Measurements from ENCODE around the gene CDYL.

The CDYL gene

DNA sequence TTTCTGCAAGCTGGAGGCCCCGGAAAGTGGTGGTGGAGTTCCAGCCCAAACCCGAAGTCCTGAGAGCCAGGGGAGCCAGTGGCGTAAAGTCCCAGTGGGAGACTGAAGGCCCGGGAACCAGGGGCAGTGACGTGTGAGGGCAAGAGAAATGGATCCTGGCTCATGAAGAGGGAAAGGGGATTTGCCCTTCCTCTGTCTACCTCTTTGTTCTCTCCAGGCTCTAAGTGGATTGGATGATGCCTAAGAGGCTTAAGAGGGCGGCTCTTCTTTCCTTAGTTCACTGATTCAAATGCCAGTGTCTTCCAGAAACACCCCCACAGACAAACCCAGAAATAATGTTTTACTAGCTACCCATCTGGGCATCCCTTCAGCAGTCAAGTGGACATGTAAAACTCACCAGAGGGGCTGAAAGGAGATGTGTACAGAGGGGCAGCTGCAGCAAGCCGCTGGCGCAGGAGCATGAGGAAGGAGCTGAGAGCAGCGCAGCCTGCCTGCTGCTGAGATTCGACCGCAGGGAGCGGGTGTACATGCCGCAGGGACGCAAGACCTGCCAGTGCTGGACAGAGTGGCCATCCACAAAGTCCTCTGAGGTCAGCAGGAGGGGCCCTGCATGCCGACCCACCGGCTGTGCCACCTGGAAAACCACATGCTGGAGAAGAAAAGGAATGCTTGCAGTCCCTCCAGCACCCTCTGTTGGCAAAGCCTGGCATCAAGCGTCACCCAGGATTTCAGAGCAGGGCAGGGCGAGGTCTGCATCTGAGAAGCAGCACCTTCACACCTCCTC is 29.5 kb downstream of the CDYL start:
- TF ChIP-seq, protein P1, sequence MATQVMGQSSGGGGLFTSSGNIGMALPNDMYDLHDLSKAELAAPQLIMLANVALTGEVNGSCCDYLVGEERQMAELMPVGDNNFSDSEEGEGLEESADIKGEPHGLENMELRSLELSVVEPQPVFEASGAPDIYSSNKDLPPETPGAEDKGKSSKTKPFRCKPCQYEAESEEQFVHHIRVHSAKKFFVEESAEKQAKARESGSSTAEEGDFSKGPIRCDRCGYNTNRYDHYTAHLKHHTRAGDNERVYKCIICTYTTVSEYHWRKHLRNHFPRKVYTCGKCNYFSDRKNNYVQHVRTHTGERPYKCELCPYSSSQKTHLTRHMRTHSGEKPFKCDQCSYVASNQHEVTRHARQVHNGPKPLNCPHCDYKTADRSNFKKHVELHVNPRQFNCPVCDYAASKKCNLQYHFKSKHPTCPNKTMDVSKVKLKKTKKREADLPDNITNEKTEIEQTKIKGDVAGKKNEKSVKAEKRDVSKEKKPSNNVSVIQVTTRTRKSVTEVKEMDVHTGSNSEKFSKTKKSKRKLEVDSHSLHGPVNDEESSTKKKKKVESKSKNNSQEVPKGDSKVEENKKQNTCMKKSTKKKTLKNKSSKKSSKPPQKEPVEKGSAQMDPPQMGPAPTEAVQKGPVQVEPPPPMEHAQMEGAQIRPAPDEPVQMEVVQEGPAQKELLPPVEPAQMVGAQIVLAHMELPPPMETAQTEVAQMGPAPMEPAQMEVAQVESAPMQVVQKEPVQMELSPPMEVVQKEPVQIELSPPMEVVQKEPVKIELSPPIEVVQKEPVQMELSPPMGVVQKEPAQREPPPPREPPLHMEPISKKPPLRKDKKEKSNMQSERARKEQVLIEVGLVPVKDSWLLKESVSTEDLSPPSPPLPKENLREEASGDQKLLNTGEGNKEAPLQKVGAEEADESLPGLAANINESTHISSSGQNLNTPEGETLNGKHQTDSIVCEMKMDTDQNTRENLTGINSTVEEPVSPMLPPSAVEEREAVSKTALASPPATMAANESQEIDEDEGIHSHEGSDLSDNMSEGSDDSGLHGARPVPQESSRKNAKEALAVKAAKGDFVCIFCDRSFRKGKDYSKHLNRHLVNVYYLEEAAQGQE (IDR thresholded peaks at IDR 0.05; ENCODE audit: low read depth): no peak
- TF ChIP-seq, protein P2, sequence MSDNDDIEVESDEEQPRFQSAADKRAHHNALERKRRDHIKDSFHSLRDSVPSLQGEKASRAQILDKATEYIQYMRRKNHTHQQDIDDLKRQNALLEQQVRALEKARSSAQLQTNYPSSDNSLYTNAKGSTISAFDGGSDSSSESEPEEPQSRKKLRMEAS (IDR thresholded peaks at IDR 0.05): peak; percentile 55; the same call in 1 of the 2 replicates
- TF ChIP-seq ZBTB7A (IDR thresholded peaks at IDR 0.05; ENCODE audit: low read depth) (no peak), FOXM1 (IDR thresholded peaks at IDR 0.05; ENCODE audit: borderline replicate concordance, low read depth) (no peak), CEBPB (IDR thresholded peaks at IDR 0.05) (no peak), YY1 (IDR thresholded peaks at IDR 0.05; ENCODE audit: low read depth) (no peak), TEAD4 (IDR thresholded peaks at IDR 0.05) (peak; percentile 48; the same call in 1 of the 2 replicates), NFIC (IDR thresholded peaks at IDR 0.05) (no peak), RAD21 (IDR thresholded peaks at IDR 0.05; ENCODE audit: low read depth) (peak; percentile 72)

DNA sequence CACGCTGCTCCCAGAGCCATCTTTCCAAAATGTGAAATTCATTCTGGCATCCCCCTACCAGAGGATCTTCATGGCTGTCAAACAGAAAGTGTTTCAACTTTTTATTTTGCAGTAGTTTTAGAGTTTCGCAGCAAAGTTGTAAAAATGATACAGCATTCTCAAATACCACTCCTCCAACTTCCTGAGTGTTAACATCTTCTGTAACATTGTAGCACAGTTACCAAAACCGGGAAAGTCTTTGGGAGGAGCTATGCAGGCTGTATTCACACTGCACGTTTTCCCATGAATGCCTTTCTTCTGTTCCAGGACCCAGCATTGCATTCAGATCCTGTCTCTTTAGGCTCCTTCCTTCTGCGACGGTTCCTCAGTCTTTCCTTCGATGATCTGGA is 30.1 kb downstream of the CDYL start:
- TF ChIP-seq, protein P2 (IDR thresholded peaks at IDR 0.05): no peak
- TF ChIP-seq, protein P3, sequence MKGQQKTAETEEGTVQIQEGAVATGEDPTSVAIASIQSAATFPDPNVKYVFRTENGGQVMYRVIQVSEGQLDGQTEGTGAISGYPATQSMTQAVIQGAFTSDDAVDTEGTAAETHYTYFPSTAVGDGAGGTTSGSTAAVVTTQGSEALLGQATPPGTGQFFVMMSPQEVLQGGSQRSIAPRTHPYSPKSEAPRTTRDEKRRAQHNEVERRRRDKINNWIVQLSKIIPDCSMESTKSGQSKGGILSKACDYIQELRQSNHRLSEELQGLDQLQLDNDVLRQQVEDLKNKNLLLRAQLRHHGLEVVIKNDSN (IDR thresholded peaks at IDR 0.05): no peak
- TF ChIP-seq, protein P1 (IDR thresholded peaks at IDR 0.05; ENCODE audit: low read depth): no peak
- TF ChIP-seq ZBTB7A (IDR thresholded peaks at IDR 0.05; ENCODE audit: low read depth) (no peak), YY1 (IDR thresholded peaks at IDR 0.05; ENCODE audit: low read depth) (no peak)

DNA sequence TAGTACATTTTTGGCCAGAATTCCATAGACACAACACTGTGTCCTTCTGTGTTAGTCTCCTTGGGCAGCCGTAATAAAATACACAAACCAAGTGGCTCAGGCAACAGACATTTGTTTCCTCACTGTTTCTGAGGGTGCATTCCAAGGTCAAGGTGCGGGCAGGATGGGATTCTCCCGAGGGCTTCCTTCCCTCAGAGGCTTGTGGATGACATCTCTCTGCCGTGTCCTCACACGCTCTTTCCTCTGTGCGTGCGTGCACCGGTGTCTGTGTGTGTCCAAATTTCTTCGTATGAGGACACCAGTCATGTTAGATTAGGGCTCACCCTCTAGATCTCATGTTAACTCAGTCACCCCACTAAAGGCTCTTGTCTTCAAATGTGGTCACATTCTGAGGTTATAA is 30.6 kb downstream of the CDYL start:
- TF ChIP-seq CEBPB (IDR thresholded peaks at IDR 0.05) (no peak), ZBTB7A (IDR thresholded peaks at IDR 0.05; ENCODE audit: low read depth) (no peak), NFIC (IDR thresholded peaks at IDR 0.05) (no peak), YY1 (IDR thresholded peaks at IDR 0.05; ENCODE audit: low read depth) (no peak), TEAD4 (IDR thresholded peaks at IDR 0.05) (no peak), TCF12 (IDR thresholded peaks at IDR 0.05; ENCODE audit: low read depth) (no peak), FOXM1 (IDR thresholded peaks at IDR 0.05; ENCODE audit: borderline replicate concordance, low read depth) (no peak), EGR1 (IDR thresholded peaks at IDR 0.05) (no peak), CREB1 (IDR thresholded peaks at IDR 0.05; ENCODE audit: low read depth) (no peak), RAD21 (IDR thresholded peaks at IDR 0.05; ENCODE audit: low read depth) (no peak), EP300 (IDR thresholded peaks at IDR 0.05; ENCODE audit: borderline replicate concordance) (no peak)
- TF ChIP-seq, protein P2 (IDR thresholded peaks at IDR 0.05): no peak

DNA sequence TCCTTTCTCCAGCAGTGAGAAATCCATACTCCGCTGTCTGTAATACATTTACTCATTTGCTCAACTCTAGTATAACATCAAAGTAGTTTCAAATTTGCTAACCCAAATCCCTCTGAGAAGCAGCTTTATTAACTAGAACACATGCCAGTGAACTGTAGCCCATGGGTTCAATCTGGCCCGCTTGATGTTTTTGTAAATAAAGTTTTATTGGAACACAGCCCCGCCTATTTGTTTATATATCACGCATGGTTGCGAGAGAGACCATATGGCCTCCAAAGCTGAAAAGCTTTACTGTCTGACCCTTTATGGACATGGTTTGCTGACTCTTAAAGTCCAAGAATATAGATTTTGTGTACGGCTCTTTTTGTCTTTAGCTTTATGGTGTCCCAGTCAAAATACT is 32.2 kb downstream of the CDYL start:
- no peak for TF ChIP-seq TAF1 (IDR thresholded peaks at IDR 0.05; ENCODE audit: low read depth)
- TF ChIP-seq RAD21 (IDR thresholded peaks at IDR 0.05; ENCODE audit: low read depth): no peak
- no peak for TF ChIP-seq TEAD4 (IDR thresholded peaks at IDR 0.05)
- TF ChIP-seq EGR1 (IDR thresholded peaks at IDR 0.05): no peak
- TF ChIP-seq, protein P2 (IDR thresholded peaks at IDR 0.05): no peak
- TF ChIP-seq, protein P3 (IDR thresholded peaks at IDR 0.05): no peak
- no peak for TF ChIP-seq ZBTB7A (IDR thresholded peaks at IDR 0.05; ENCODE audit: low read depth)
- TF ChIP-seq CEBPB (IDR thresholded peaks at IDR 0.05): no peak
- no peak for TF ChIP-seq TCF12 (IDR thresholded peaks at IDR 0.05; ENCODE audit: low read depth)
- no peak for TF ChIP-seq NFIC (IDR thresholded peaks at IDR 0.05)
- TF ChIP-seq EP300 (IDR thresholded peaks at IDR 0.05; ENCODE audit: borderline replicate concordance): no peak
- TF ChIP-seq, protein P1 (IDR thresholded peaks at IDR 0.05; ENCODE audit: low read depth): no peak
- TF ChIP-seq YY1 (IDR thresholded peaks at IDR 0.05; ENCODE audit: low read depth): no peak
- no peak for TF ChIP-seq CREB1 (IDR thresholded peaks at IDR 0.05; ENCODE audit: low read depth)
- TF ChIP-seq FOXM1 (IDR thresholded peaks at IDR 0.05; ENCODE audit: borderline replicate concordance, low read depth): no peak

Data from Ishikawa (cell line).